Kidney epithelial cell (primary cell): ENCODE measurements around the gene IL1RAPL1. TPM values are rescaled to one million over a fixed set of nuclear protein-coding genes. Genes with fewer than 3 reads are reported as not detected.

Experiments used
- DNase-seq: peaks from one replicate; pipeline ENCODE4 v3.0.0-alpha.2; 2010; ENCODE audit warnings: low read depth
- H3K27me3 ChIP-seq: 2 replicates; pipeline ENCODE4 v1.6.0; 2011; ENCODE audit warnings: low read length; ENCODE audit not compliant: control insufficient read depth, insufficient read depth
- H3K36me3 ChIP-seq: 2 replicates; pipeline ENCODE4 v1.5.1; 2011; ENCODE audit warnings: low read length; ENCODE audit not compliant: control insufficient read depth, insufficient read depth
- H3K4me3 ChIP-seq: 2 replicates; pipeline ENCODE4 v1.5.1; 2011; ENCODE audit warnings: low read depth, mild to moderate bottlenecking, control low read depth, low read length
- CTCF ChIP-seq: IDR thresholded peaks from 2 replicates; pipeline ENCODE4 v1.5.1; 2011; ENCODE audit warnings: mild to moderate bottlenecking, moderate library complexity, low read length, control low read depth, inconsistent platforms; ENCODE audit not compliant: insufficient read depth, poor library complexity, severe bottlenecking
- total RNA-seq: library from RNA; depleted of rRNA; stranded (reverse); fragments of >200 nt; gene quantifications from 2 replicates; pipeline ENCODE4 v1.2.3, GENCODE V29; 2015

The IL1RAPL1 gene
- total RNA-seq, 1 donor from 2014 or later = not detected

GRCh38 chrX:28552882-28553829 lies 34.1 kb upstream of the IL1RAPL1 start:
- Histone ChIP-seq H3K27me3 (no peaks in the 10 kb centered on the region), H3K36me3 (no peaks in the 10 kb centered on the region), H3K4me3 (no peak overlapping the region)
- DNase-seq = no peak
- TF ChIP-seq CTCF = no peak

- Histone ChIP-seq H3K36me3 (no peaks in the 10 kb centered on the region), H3K4me3 (no peak overlapping the region), H3K27me3 (no peaks in the 10 kb centered on the region)
- no peak for TF ChIP-seq CTCF
- DNase-seq = no peak
Observed at GRCh38 chrX:28576117-28576516, 11.1 kb upstream of the IL1RAPL1 start.

GRCh38 chrX:28581522-28581921 lies 5.7 kb upstream of the IL1RAPL1 start:
- DNase-seq = no peak
- no peaks in the 10 kb centered on the region for H3K27me3 ChIP-seq
- no peaks in the 10 kb centered on the region for H3K36me3 ChIP-seq
- no peak overlapping the region for H3K4me3 ChIP-seq
- TF ChIP-seq CTCF = no peak

GRCh38 chrX:28582511-28582910 lies 4.7 kb upstream of the IL1RAPL1 start:
- no peak for TF ChIP-seq CTCF
- no peak overlapping the region for H3K4me3 ChIP-seq
- no peaks in the 10 kb centered on the region for H3K27me3 ChIP-seq
- H3K36me3 ChIP-seq = no peaks in the 10 kb centered on the region
- no peak for DNase-seq

GRCh38 chrX:28584025-28584424 lies 3.2 kb upstream of the IL1RAPL1 start:
- Histone ChIP-seq H3K27me3 (no peaks in the 10 kb centered on the region), H3K36me3 (no peaks in the 10 kb centered on the region), H3K4me3 (no peak overlapping the region)
- DNase-seq = no peak
- TF ChIP-seq CTCF = no peak
